Measurements from ENCODE around the gene TCHHL1.
"Not testable (repeated sequence)": the region's sequence is repeated elsewhere in the genome, so short reads cannot be mapped to it uniquely, and the experiment has no call there.

The TCHHL1 gene

DNA sequence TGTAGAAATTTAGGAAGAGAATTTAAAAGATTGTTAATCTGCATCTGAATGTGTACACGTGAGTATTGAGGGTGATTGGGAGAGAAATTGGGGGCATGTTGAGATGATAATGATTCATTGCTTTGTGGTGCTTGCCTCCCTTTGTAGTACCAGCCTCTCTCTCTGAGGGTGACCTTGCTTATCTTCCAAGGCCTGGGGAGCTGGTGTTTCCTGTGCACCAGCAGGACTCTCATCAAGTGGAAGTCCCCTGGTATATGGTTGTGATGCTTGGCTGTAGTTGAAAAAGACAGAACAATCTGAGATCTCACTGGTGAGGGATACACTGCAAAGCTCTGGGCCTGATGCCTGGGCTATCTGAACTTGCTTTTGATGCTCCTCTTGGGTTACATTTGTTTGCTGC, 4.0 kb downstream of the TCHHL1 start:
- Histone ChIP-seq H3K4me1 (ENCODE audit: control insufficient read depth, insufficient read depth, low read length) (no peaks in the 10 kb centered on the region), H3K36me3 (ENCODE audit: control insufficient read depth, insufficient read depth, low read length) (no peaks in the 10 kb centered on the region), H3K27me3 (ENCODE audit: control insufficient read depth, insufficient read depth, low read length) (no peaks in the 10 kb centered on the region), H3K9ac (ENCODE audit: low read depth, low read length) (no peak overlapping the region), H3K27ac (ENCODE audit: low read depth, low read length) (no peak overlapping the region), H3K9me3 (ENCODE audit: control insufficient read depth, insufficient read depth, low read length) (peaks cover 10% of the 10 kb centered on the region; the same call in 1 of the 2 replicates), H3K4me3 (ENCODE audit: low read depth, low read length) (no peak overlapping the region)

DNA sequence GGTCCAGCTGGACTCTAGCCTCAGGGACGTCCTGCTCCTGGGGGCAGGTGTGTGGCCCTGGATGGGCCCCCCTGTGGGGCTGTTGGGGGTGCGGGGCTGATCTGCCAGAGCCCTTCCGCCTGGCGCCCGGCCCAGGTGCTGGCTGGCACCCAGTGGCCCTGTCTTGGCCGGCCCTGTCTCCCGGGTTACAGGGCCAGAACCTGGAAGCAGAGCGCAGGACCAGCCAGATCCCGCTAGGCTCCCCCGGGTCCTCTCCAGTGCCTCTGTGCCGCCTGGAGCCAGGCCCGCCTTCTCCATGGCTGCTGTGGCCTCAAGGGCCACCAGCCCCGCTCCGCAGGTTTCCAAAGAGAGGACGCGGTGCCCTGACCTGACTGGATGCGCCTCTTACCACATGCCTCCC, 7.8 kb downstream of the TCHHL1 start:
- not testable (repeated sequence) for H3K4me3 ChIP-seq (ENCODE audit: low read depth, low read length); H3K4me1 ChIP-seq (ENCODE audit: control insufficient read depth, insufficient read depth, low read length); H3K9me3 ChIP-seq (ENCODE audit: control insufficient read depth, insufficient read depth, low read length); H3K27me3 ChIP-seq (ENCODE audit: control insufficient read depth, insufficient read depth, low read length); H3K36me3 ChIP-seq (ENCODE audit: control insufficient read depth, insufficient read depth, low read length); H3K9ac ChIP-seq (ENCODE audit: low read depth, low read length); H3K27ac ChIP-seq (ENCODE audit: low read depth, low read length)

DNA sequence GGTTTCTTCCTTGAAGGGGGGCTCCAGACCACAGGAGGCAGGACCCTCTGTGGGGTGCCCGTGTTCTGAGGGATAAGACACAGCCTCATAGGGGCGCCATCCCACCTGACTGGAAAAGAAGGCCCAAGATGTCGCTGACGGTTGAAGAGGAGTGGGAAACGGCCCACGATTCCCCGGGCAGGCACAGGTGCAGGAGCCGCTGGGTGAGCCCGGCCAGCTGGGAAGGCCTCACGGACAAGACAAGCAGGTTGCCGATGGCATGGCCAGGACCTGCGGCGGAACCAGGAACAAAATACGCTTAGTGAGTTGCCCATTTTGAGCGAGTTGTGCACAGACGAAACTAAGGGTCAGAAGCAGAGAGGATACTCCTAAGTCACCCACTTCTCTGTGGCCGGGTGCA, 8.4 kb downstream of the TCHHL1 start:
- not testable (repeated sequence) for H3K27ac ChIP-seq (ENCODE audit: low read depth, low read length); H3K9ac ChIP-seq (ENCODE audit: low read depth, low read length); H3K36me3 ChIP-seq (ENCODE audit: control insufficient read depth, insufficient read depth, low read length); H3K4me1 ChIP-seq (ENCODE audit: control insufficient read depth, insufficient read depth, low read length); H3K27me3 ChIP-seq (ENCODE audit: control insufficient read depth, insufficient read depth, low read length); H3K9me3 ChIP-seq (ENCODE audit: control insufficient read depth, insufficient read depth, low read length); H3K4me3 ChIP-seq (ENCODE audit: low read depth, low read length)

DNA sequence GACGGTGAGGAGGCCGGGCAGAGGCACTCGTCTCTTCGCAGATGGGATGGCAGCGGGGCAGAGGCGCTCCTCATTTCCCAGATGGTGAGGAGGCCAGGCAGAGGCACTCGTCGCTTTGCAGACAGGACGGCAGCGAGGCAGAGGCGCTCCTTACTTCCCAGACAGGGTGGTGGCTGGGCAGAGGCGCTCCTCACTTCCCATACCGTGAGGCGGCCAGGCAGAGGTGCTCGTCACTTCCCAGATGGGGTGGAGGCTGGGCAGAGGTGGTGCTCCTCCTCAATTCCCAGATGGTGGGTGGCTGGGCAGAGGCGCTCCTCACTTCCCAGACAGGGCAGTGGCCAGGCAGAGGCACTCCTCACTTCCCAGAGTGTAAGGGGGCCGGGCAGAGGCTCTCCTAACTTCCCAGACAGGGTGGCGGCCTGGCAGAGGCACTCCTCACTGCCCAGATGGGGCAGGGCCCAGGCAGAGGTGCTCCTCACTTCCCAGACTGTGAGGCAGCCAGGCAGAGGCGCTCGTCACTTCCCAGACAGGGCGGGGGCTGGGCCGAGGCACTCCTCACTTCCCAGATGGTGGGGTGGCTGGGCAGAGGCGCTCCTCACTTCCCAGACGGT, 9.9 kb downstream of the TCHHL1 start:
- no peaks in the 10 kb centered on the region for H3K36me3 ChIP-seq (ENCODE audit: control insufficient read depth, insufficient read depth, low read length)
- no peak overlapping the region for H3K4me3 ChIP-seq (ENCODE audit: low read depth, low read length)
- peaks cover 3% of the 10 kb centered on the region; the same call in 1 of the 2 replicates for H3K9me3 ChIP-seq (ENCODE audit: control insufficient read depth, insufficient read depth, low read length)
- H3K27ac ChIP-seq (ENCODE audit: low read depth, low read length): no peak overlapping the region
- H3K27me3 ChIP-seq (ENCODE audit: control insufficient read depth, insufficient read depth, low read length): no peaks in the 10 kb centered on the region
- H3K9ac ChIP-seq (ENCODE audit: low read depth, low read length): no peak overlapping the region
- no peaks in the 10 kb centered on the region for H3K4me1 ChIP-seq (ENCODE audit: control insufficient read depth, insufficient read depth, low read length)

DNA sequence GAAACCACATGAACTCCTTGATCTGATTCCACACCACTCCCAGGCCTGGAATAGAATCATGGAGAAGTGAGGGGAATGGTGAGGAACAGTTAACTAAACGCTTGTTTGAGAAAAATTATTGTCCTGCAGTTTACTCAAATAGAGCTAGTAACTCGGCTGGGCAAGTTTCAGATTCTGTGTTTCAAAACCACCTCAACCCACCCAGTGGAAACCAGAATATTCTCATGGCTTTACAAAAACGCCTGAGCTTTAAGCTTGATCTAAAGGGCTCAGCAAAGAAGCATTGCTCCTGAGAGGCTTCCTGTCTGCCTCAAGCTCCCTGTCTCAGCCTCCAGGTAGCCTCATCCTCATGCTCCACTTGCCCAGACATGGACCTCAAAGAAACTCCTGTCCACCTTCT, 16.6 kb downstream of the TCHHL1 start:
- Histone ChIP-seq H3K27me3 (ENCODE audit: control insufficient read depth, insufficient read depth, low read length) (0 out of 2 replicates have a peak, but pooled peaks cover 3% of the 10 kb centered on the region), H3K27ac (ENCODE audit: low read depth, low read length) (no peak overlapping the region), H3K36me3 (ENCODE audit: control insufficient read depth, insufficient read depth, low read length) (no peaks in the 10 kb centered on the region), H3K9ac (ENCODE audit: low read depth, low read length) (no peak overlapping the region), H3K9me3 (ENCODE audit: control insufficient read depth, insufficient read depth, low read length) (no peaks in the 10 kb centered on the region), H3K4me3 (ENCODE audit: low read depth, low read length) (no peak overlapping the region), H3K4me1 (ENCODE audit: control insufficient read depth, insufficient read depth, low read length) (peaks cover 16% of the 10 kb centered on the region)

DNA sequence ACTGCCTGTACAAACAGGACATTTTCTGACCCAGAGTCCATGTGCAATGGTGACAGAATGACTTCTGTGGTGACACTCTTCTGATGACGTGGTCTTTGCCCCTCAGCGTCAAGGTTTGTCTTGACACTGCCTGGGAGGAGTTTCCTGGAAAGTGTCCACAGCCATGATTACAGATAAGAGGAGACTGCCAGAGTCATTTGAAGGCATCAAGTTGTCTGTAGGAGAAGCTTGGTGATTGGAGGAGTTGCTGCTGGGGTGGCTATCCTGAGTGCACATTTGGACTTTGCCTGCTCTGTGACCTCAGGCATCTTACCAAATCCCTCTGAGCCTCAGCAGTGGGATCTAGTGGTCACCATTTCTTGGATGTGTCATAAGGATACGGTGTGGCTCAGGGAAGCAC, 17.7 kb downstream of the TCHHL1 start:
- Histone ChIP-seq H3K9me3 (ENCODE audit: control insufficient read depth, insufficient read depth, low read length) (no peaks in the 10 kb centered on the region), H3K4me3 (ENCODE audit: low read depth, low read length) (no peak overlapping the region), H3K27ac (ENCODE audit: low read depth, low read length) (no peak overlapping the region), H3K4me1 (ENCODE audit: control insufficient read depth, insufficient read depth, low read length) (peaks cover 16% of the 10 kb centered on the region), H3K27me3 (ENCODE audit: control insufficient read depth, insufficient read depth, low read length) (peaks cover 8% of the 10 kb centered on the region; the same call in 1 of the 2 replicates), H3K36me3 (ENCODE audit: control insufficient read depth, insufficient read depth, low read length) (no peaks in the 10 kb centered on the region), H3K9ac (ENCODE audit: low read depth, low read length) (no peak overlapping the region)

DNA sequence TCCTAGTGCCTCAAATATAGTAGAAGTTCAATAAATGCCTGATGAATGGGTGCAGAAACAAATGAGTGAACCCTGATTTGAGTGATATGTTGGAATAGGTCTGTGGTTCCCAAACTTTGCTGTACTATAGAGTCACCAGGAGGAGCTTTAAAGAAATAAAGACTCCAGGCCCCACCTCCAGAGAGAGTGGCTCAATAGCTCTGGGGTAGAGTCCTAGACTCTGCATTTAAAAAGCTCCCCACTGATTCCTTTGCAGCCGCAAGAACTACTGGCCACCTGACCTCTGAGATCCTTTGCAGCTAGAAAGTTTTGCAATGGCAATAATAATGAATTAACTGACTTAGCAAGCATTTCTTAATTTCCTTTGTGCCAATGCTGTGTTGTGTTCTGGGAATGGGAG, 20.9 kb downstream of the TCHHL1 start:
- H3K27ac ChIP-seq (ENCODE audit: low read depth, low read length): no peak overlapping the region
- no peak overlapping the region for H3K9ac ChIP-seq (ENCODE audit: low read depth, low read length)
- H3K36me3 ChIP-seq (ENCODE audit: control insufficient read depth, insufficient read depth, low read length): no peaks in the 10 kb centered on the region
- peaks cover 16% of the 10 kb centered on the region for H3K4me1 ChIP-seq (ENCODE audit: control insufficient read depth, insufficient read depth, low read length)
- no peaks in the 10 kb centered on the region for H3K9me3 ChIP-seq (ENCODE audit: control insufficient read depth, insufficient read depth, low read length)
- H3K4me3 ChIP-seq (ENCODE audit: low read depth, low read length): no peak overlapping the region
- H3K27me3 ChIP-seq (ENCODE audit: control insufficient read depth, insufficient read depth, low read length): peaks cover 8% of the 10 kb centered on the region; the same call in 1 of the 2 replicates

DNA sequence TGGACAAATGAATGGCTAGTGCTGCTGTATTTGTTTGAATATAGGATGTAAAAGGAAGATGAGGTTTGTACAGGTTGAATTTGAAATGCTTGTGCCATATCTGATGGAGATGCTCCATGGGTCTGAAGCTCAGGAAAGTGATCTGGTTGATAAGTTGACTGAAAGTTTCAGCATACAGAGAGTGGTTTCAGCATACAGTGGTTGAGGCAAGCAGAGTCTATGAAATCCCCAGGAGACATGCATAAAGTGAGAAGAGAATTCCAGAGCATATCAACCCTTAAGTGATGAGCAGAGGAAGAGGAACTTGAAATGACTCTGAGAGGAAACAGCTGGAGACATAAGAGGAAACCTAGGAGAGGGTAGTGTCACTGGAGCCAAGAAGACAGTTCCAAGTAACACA, 21.7 kb downstream of the TCHHL1 start:
- Histone ChIP-seq H3K4me1 (ENCODE audit: control insufficient read depth, insufficient read depth, low read length) (peaks cover 16% of the 10 kb centered on the region), H3K27ac (ENCODE audit: low read depth, low read length) (no peak overlapping the region)

DNA sequence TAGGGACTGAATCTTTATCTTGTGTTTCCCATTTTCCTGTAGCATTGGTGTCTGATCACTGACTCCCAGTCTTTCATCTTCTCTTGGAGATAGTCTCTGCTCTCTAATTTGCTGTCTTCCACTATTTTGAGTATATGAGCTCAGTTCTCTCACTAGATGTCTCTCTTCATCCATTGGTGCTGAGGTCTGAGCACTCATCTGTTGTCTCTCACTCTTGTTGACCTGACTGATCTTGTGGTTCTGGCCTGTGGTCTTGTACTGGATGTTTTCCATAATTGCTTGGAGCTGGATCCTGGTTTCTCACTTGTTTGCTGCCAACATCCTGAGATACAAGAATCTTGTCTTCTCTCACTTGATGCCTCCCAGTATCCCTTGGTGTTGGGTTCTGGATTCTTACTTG, 26.9 kb downstream of the TCHHL1 start:
- Histone ChIP-seq H3K36me3 (ENCODE audit: control insufficient read depth, insufficient read depth, low read length) (no peaks in the 10 kb centered on the region), H3K4me3 (ENCODE audit: low read depth, low read length) (no peak overlapping the region), H3K4me1 (ENCODE audit: control insufficient read depth, insufficient read depth, low read length) (no peaks in the 10 kb centered on the region), H3K27me3 (ENCODE audit: control insufficient read depth, insufficient read depth, low read length) (peaks cover 2% of the 10 kb centered on the region; the same call in 1 of the 2 replicates), H3K9ac (ENCODE audit: low read depth, low read length) (no peak overlapping the region), H3K9me3 (ENCODE audit: control insufficient read depth, insufficient read depth, low read length) (peaks cover 4% of the 10 kb centered on the region), H3K27ac (ENCODE audit: low read depth, low read length) (no peak overlapping the region)

More for the DNA sequence above, 21.7 kb downstream of the TCHHL1 start:
- Histone ChIP-seq H3K9me3 (ENCODE audit: control insufficient read depth, insufficient read depth, low read length) (no peaks in the 10 kb centered on the region), H3K27me3 (ENCODE audit: control insufficient read depth, insufficient read depth, low read length) (peaks cover 8% of the 10 kb centered on the region; the same call in 1 of the 2 replicates), H3K36me3 (ENCODE audit: control insufficient read depth, insufficient read depth, low read length) (no peaks in the 10 kb centered on the region), H3K4me3 (ENCODE audit: low read depth, low read length) (no peak overlapping the region), H3K9ac (ENCODE audit: low read depth, low read length) (no peak overlapping the region)

DNA sequence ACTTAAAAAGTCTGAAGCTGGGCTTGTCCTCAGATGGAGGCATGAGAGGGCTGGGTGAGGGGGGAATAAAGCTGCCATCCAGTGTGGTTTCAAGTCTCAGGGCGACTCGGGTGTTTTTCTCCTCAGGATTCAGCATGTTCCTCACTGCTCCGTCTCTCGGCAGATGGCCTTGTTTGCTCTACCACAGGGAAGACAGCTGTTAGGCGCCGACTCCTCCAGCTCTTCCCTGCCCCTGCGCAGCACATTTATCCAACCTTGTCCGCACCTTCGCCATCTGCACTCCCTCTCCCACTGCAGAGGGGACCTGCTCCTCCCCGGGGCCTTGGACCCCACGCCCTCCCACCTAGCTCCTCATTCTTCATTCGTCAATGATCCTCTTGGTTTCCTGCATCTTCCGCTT, 35.5 kb downstream of the TCHHL1 start:
- H3K27me3 ChIP-seq (ENCODE audit: control insufficient read depth, insufficient read depth, low read length): no peaks in the 10 kb centered on the region; the same call in 1 of the 2 replicates
- peaks cover 3% of the 10 kb centered on the region for H3K4me1 ChIP-seq (ENCODE audit: control insufficient read depth, insufficient read depth, low read length)
- H3K27ac ChIP-seq (ENCODE audit: low read depth, low read length): no peak overlapping the region
- H3K36me3 ChIP-seq (ENCODE audit: control insufficient read depth, insufficient read depth, low read length): no peaks in the 10 kb centered on the region
- H3K9ac ChIP-seq (ENCODE audit: low read depth, low read length): no peak overlapping the region
- no peaks in the 10 kb centered on the region for H3K9me3 ChIP-seq (ENCODE audit: control insufficient read depth, insufficient read depth, low read length)
- H3K4me3 ChIP-seq (ENCODE audit: low read depth, low read length): no peak overlapping the region

DNA sequence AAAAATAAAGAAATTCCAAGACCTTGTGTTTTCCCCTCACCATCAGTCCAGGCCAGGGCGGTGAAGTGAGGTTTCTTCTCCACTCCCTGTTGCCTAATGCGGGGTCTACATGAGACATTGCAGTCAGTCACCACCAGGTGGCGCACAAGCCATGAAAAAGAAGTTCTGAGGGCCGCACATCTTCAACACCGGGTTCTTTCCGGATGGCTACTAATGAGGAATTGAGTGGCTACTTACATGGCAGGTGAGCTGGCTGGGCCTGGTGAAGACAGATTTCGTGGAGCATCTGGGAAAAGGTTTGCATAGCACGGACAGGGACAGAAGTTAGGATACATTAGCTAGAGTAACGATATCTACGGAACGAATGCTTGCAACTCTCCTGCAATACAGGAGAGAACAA, 36.3 kb downstream of the TCHHL1 start:
- H3K9me3 ChIP-seq (ENCODE audit: control insufficient read depth, insufficient read depth, low read length): no peaks in the 10 kb centered on the region
- H3K4me3 ChIP-seq (ENCODE audit: low read depth, low read length): no peak overlapping the region
- peaks cover 10% of the 10 kb centered on the region for H3K4me1 ChIP-seq (ENCODE audit: control insufficient read depth, insufficient read depth, low read length)
- no peaks in the 10 kb centered on the region; the same call in 1 of the 2 replicates for H3K27me3 ChIP-seq (ENCODE audit: control insufficient read depth, insufficient read depth, low read length)
- no peak overlapping the region for H3K27ac ChIP-seq (ENCODE audit: low read depth, low read length)
- no peak overlapping the region for H3K9ac ChIP-seq (ENCODE audit: low read depth, low read length)
- no peaks in the 10 kb centered on the region for H3K36me3 ChIP-seq (ENCODE audit: control insufficient read depth, insufficient read depth, low read length)

Data from HUES48 (cell line).